ENCODE data around the gene MASP1. TPM values are rescaled to one million over a fixed set of nuclear protein-coding genes. Genes with fewer than 3 reads are reported as not detected.

Gene MASP1
- total RNA-seq, 4 donors from 2014 or later: 1.6 to 16.7 (median 2.4) TPM

GRCh38 chr3:187230011-187230410, 61.5 kb downstream of the MASP1 start:
- no peak for DNase-seq (ENCODE audit: low spot score in 2 of 2)
- intact Hi-C loops (cut with DNase I; ENCODE audit: low total_unique reads): no loop called here
- no peak for TF ChIP-seq CTCF (IDR thresholded peaks at IDR 0.05)
- TF ChIP-seq POLR2A (IDR thresholded peaks at IDR 0.05): no peak
- no peak overlapping the region for H3K4me3 ChIP-seq (ENCODE audit: low read depth, poor library complexity, severe bottlenecking)
- WGBS, 2 donors: 93 to 100% methylated on average over 1 of the region's 1 CpG

- TF ChIP-seq POLR2A (IDR thresholded peaks at IDR 0.05) (no peak), CTCF (IDR thresholded peaks at IDR 0.05) (no peak)
- intact Hi-C loops (cut with DNase I; ENCODE audit: low total_unique reads): loop anchor here (10.0 kb wide), 1 partner anchor 466 kb away; no protein-coding TSS in a partner anchor
- 83 to 89% methylated on average over 2 of the region's 2 CpGs for WGBS, 2 donors
- no peak overlapping the region for H3K4me3 ChIP-seq (ENCODE audit: low read depth, poor library complexity, severe bottlenecking)
- DNase-seq (ENCODE audit: low spot score in 2 of 2): no peak
Observed at GRCh38 chr3:187228740-187229139, 62.8 kb downstream of the MASP1 start.

- TF ChIP-seq POLR2A (IDR thresholded peaks at IDR 0.05) (no peak), CTCF (IDR thresholded peaks at IDR 0.05) (no peak)
- 93 to 96% methylated on average over 7 of the region's 7 CpGs for WGBS, 2 donors
- intact Hi-C loops (cut with DNase I; ENCODE audit: low total_unique reads): loop anchor here (10.0 kb wide), 1 partner anchor 467 kb away; no protein-coding TSS in a partner anchor
Observed at GRCh38 chr3:187227658-187228258, 63.8 kb downstream of the MASP1 start.

GRCh38 chr3:187223799-187224198, 67.7 kb downstream of the MASP1 start:
- intact Hi-C loops (cut with DNase I; ENCODE audit: low total_unique reads): loop anchor here (10.0 kb wide), 1 partner anchor 471 kb away; no protein-coding TSS in a partner anchor
- DNase-seq (ENCODE audit: low spot score in 2 of 2): no peak
- H3K4me3 ChIP-seq (ENCODE audit: low read depth, poor library complexity, severe bottlenecking): no peak overlapping the region
- 35 to 59% methylated on average over 3 of the region's 3 CpGs for WGBS, 2 donors
- TF ChIP-seq POLR2A (IDR thresholded peaks at IDR 0.05): no peak
- TF ChIP-seq CTCF (IDR thresholded peaks at IDR 0.05): no peak

More at GRCh38 chr3:187227658-187228258, 63.8 kb downstream of the MASP1 start:
- H3K4me3 ChIP-seq (ENCODE audit: low read depth, poor library complexity, severe bottlenecking): no peak overlapping the region
- no peak for DNase-seq (ENCODE audit: low spot score in 2 of 2)

- DNase-seq (ENCODE audit: low spot score in 2 of 2): no peak
- intact Hi-C loops (cut with DNase I; ENCODE audit: low total_unique reads): loop anchor here (10.0 kb wide), 1 partner anchor 472 kb away; no protein-coding TSS in a partner anchor
- TF ChIP-seq CTCF (IDR thresholded peaks at IDR 0.05): no peak
- TF ChIP-seq POLR2A (IDR thresholded peaks at IDR 0.05): no peak
Observed at GRCh38 chr3:187222801-187223200, 68.7 kb downstream of the MASP1 start.

GRCh38 chr3:187215460-187215859, 76.1 kb downstream of the MASP1 start:
- TF ChIP-seq CTCF (IDR thresholded peaks at IDR 0.05): no peak
- TF ChIP-seq POLR2A (IDR thresholded peaks at IDR 0.05): no peak
- intact Hi-C loops (cut with DNase I; ENCODE audit: low total_unique reads): no loop called here
- no peak overlapping the region for H3K4me3 ChIP-seq (ENCODE audit: low read depth, poor library complexity, severe bottlenecking)
- no peak for DNase-seq (ENCODE audit: low spot score in 2 of 2)
- 97 to 98% methylated on average over 5 of the region's 5 CpGs for WGBS, 2 donors

More at GRCh38 chr3:187222801-187223200, 68.7 kb downstream of the MASP1 start:
- no peak overlapping the region for H3K4me3 ChIP-seq (ENCODE audit: low read depth, poor library complexity, severe bottlenecking)
- 82 to 91% methylated on average over 4 of the region's 4 CpGs for WGBS, 2 donors

Data from lower leg skin (tissue), 4 donors.